Left lobe of liver (tissue), 2 donors: Measurements from ENCODE around the gene MDM2. TPM values are rescaled to one million over a fixed set of nuclear protein-coding genes. Genes with fewer than 3 reads are reported as not detected.

Experiments used
- ATAC-seq: fragments of 200-7000 bp; cut with Tn5 transposase; one replicate; pipeline ENCODE4 v1.9.1; 2020; ENCODE audit warnings: mild to moderate bottlenecking, moderate library complexity
- DNase-seq: peaks from one replicate; pipeline ENCODE4 v3.0.0-alpha.2; 2020; ENCODE audit warnings: low spot score
- total RNA-seq: library from RNA; stranded (reverse); gene quantifications from one replicate; pipeline ENCODE4 v1.2.1, GENCODE V29; 2021
- donor health status: DM: no; HTN: no; CAD: no; lungs with moderate emphysema.
- donor health status: DM: no; HTN: yes; CAD: no.

Gene MDM2
- total RNA-seq, 1 donor from 2014 or later: 49.2 TPM

DNA sequence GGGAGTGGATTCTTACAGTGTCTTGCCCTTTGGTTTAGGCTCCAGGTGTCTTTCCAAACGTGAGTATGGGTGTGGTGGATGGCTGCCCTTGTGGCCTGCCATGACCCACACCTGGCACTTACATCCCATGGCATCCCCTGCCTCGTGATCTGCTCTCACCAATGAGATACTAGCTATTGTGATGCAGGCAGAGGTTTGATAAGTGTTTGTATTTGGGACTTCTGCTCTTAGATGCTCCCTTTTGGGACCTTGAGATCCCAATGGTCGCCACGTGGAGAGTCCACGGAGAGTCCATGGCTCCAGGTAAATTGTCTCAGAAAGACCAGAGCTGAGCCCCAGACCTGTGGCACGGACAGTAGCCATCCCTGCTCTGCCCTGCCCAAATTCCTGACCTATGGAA, 62.5 kb downstream of the MDM2 start:
- no peak for DNase-seq
- ATAC-seq: no peak

DNA sequence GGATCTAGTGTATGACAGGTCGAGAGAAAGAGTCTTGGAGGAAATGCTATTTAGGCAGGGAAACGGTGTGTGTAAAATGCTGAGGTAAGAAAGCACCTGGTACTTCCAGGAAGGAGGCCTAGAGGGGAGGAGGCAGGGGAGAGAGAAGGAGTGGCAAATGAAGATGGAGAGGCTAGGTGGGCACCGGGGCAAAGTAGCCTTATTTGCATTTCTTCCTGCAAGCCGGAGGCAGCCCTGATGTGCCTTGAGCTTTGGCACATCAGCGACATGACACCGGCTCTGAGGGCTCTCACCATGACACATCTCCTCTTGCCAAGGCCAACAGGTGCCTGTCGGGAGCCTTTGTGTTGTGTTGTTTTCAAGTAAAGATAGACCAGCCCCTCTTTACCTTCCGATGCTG, 63.4 kb downstream of the MDM2 start:
- ATAC-seq: no peak

DNA sequence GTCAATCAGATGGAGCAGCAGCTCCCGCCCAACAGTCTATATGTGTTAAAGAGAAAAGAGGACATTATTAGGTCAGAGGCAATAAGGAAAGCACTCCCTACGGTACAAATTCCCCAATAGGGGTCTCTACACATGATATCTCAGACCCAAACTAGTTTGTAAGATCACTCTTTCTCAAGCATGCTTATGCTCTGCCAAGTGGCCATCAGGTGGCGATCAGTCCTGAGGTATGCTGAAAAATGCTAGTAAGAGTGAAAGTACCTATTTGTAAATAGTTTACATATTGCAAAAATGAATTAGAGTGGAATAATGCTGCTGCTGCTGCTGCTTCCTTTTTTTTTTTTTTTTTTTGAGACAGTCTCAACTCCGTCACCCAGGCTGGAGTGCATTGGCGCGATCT, 63.9 kb downstream of the MDM2 start:
- ATAC-seq (no peak), DNase-seq (no peak)

More for the DNA sequence above, 63.4 kb downstream of the MDM2 start:
- DNase-seq: no peak

DNA sequence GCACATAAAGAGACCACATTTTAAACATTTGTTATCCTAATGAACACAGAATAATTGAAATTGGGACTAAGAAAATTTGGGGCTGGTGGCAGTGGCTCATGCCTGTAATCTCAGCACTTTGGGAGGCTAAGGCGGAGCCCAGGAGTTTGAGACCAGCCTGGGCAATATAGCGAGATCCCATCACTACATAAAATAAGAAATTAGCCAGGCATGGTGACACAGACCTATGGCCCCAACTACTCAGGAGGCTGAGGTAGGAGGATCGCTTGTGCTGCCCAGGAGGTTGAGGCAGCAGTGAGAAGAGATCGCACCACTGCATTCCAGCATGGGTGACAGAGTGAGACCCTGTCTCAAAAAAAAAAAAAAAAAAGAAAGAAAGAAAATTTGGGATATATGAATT, 65.3 kb downstream of the MDM2 start:
- DNase-seq: no peak
- no peak for ATAC-seq

DNA sequence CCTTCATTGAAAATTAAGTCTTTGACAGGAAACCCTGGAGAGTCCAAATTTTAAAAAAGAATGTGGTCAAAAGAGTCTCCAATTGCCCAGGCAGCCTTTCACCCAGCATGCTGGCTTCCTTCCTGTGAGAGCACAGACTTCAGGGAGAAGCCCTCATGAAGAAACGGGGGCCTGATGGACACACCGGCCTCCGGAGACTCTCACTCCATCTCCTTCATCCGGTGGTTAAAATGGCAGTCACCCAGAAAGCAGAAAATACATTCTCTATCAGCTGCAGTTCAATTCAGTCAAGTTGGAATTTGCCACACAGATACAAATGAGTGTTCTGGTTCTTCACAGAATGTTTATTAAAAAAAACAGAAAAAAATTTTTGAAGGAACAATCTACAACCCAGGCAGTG, 68.5 kb downstream of the MDM2 start:
- ATAC-seq: no peak
- no peak for DNase-seq

DNA sequence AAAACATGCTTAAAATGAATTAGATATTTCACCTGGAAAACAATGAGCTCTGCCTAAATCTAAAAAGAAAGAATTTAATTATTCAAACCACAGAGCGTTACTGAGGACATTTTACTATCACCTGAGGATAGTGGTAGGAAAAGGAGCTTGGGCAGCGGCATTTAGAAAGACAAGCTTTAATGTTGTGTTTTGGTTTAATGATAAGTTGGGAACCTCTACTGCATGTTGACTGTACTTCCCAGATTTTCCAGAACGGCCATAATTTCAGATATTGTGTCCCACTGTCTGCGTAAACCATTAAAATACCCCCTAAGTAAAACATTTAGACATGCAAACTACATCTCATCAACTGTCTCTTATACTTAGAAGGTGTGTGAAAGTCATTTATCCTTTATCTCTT, 69.6 kb downstream of the MDM2 start:
- no peak for ATAC-seq
- no peak for DNase-seq

DNA sequence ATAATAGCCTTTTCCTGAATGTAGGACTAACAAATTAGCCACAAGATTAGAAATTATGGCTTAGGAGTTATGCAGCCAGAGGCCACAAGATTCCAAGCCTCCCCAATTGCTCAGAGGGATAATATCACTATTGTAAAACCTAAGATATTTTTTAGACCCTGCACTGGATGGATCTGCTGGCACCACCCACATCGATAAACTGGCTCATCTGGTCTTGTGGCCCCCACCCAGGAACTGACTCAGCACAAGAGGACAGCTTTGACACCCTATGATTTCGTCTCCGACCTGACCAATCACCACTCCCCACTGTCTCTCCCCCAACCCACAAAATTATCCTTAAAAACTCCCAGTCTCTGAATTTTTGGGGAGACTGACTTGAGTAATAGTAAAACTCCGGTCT, 70.3 kb downstream of the MDM2 start:
- DNase-seq (no peak), ATAC-seq (no peak)

DNA sequence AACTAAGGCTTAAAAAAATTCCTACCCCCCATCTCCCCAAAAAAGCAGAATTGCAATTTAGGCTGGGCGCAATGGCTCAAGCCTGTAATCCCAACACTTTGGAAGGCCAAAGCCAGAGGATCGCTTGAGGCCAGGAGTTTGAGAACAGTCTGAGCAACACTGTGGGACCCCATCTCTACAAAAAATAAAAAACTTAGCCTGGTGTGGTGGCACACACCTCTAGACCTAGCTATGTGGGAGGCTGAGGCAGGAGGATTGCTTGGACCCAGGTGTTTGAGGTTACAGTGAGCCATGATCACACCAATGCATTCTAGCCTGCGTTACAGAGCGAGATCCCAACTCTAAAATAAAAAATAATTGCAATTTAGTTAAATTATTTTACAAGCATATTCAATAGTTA, 70.9 kb downstream of the MDM2 start:
- ATAC-seq (no peak), DNase-seq (no peak)

DNA sequence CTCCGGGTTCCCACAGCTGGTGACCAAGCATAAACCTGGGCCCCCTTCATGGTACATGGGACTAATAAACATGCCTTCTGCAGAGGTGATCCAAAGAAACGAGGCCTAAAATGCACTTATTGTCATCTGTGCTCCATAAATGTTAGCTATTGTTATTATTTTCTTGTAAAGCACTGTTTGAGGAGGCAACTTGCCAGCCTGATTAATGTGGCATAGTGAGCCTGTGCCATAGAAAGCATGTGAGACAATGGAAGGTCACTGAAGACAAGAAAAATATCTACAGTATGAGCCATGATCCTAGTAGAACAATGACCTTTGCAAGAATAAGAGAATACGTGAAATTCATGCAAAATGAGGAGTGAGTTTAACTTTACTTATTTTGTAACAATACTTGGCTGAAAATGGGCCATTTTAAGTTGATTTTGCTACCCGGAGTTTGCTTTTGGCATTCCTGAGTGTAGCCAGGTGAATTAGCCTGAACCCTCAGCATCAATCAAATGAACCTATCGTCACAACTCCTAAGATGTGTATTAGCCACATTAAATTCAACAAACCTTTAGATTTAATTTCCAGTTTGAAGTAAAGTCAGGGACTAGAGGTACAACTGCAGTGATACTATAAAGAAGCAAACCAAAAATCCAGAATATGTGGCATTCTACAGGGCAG, 72.8 kb downstream of the MDM2 start:
- DNase-seq: no peak
- no peak for ATAC-seq

DNA sequence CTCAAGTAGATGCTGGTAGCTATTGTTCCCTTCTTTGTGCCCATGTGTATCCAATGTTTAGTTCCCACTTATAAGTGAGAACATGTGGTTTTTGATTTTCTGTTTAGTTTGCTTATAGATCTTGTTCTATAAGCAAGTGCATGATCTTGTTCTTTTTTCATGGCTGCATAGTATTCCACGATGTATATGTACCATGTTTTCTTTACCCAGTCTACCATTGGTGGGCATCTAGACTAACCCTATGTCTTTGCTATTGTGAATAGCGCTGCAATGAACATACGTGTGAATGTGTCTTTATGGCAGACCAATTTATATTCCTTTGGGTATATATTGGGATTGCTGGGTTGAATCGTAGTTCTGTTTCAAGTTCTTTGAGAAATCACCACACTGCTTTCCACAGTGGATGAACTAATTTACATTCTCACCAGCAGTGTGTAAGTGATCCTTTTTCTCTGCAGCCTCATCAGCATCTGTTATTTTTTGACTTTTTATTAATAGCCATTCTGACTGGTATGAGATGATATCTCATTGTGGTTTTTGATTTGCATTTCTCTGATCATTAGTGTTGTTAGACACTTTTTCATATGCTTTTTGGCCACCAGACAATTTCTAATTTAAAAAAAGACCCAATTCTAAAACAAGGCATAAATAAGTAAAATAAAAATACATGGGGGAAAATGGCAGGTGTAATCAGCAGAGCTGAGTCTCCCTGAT, 74.4 kb downstream of the MDM2 start:
- DNase-seq: no peak
- no peak for ATAC-seq

DNA sequence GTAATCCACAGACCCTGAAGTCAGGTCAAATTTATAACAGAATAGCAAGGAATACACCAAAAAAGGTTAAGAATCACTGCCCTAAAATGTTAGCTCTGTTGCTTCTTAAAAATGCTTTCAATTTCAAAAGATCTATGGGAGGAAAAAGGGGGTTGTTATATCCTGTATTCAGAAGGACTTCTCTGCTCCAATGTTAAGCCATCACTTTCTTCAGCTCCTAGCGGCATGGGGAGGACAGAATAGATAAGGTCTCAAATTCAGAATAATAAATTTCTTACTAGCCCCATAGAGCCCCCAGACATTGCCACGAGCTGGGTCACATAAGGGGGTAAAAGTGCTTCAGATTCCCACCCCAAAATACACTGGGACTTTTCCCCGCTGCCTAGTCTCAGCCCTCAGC, 75.2 kb downstream of the MDM2 start:
- DNase-seq (no peak), ATAC-seq (no peak)

DNA sequence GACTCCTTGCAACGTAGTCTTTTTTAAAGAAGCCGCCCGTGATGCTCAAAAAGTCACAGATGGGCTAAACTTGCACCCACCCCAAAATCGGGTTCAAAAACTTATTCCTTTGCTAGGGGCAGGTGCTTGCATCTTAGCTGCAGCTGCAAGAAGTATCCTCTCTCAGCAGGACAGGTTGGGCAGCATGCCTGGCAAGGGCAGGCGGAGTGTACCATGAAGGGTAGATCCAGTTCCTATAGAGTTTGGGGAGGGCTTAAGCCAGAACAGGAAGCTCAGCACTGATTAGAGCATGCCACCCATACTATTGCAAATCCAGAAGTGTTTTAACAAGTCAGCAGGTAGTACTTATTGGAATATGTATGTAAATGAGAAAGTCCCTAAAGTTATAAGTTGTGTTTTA, 76.3 kb downstream of the MDM2 start:
- ATAC-seq (no peak), DNase-seq (no peak)

DNA sequence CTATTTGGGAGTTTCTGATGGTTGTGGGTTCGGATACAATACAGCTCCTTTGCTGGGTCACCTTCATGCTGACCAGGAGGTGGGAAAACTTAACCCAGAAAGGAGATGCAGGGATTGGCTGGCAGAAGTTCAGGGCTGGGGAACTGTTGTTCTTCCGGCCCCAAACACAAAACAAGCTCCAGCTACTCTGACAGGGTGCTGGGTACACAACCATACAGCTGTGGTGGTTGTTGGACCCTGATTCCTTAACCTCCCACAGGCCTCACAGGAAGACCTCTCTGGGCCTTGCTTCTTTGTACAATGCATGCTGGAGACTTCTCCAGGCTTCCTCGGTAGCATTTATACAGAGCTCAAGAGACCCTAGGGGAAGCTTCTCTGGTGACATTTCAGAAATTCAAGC, 77.4 kb downstream of the MDM2 start:
- DNase-seq (no peak), ATAC-seq (no peak)

DNA sequence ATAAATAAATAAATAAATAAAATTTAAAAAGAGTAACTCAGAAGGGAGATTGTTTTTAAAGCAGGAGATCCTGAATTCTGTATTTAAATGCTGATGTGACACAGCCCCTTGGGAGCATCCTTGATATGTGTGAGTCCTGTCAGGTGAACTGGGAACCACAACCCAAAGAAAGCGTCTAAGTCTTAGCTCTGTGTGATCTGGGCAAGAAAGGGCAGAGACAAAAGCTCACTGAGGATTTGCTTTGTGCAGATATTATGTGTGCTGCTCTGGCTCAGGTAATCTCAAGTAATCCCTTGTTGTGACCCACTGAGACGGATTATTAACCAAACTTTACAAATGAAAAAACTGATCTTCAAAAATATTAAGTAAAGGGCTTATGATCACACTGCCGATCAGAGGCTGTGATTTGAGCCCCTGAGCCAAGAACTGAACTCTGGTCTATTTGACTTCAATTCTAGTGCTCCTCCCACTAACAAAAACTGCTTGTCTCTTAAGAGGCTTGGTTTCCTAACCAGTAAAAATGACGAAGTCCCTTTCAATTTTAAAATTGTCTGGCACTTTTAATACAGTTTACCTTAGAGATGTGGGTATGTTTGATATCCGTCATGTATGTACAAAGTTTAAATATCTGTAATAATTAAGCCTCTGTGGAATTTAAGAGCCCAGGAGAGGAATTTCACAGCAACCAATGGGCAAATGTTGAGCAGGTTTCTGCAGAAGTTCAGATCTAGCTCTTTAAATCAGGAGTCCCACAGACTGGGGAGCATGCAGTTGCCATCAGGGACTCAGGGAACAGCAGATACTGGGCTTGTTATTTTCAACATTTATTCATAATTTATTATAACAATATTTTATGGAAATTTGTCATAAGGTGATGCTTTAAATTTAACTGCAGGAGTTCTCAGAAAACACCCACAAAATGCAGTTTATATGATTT, 78.9 kb downstream of the MDM2 start:
- peak; percentile 85 for ATAC-seq
- no peak for DNase-seq

DNA sequence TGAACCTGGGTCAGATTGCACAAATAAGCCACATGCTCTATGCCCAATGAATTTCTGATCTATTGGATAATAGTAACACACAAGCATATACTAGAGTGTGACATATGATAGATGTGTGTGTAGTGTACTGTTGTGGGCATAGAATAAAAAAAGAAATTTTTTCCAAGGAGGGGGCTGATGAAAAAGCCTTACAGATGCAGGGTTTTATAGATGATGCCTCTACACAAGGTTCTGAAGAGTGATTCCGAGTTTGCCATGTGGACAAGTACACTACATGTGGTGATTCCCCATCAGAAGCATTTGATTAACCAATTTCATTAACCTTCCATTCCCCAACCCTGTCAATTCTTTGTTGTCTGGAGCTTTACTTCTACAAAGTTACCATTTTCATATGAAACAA, 79.7 kb downstream of the MDM2 start:
- ATAC-seq: no peak
- DNase-seq: no peak

DNA sequence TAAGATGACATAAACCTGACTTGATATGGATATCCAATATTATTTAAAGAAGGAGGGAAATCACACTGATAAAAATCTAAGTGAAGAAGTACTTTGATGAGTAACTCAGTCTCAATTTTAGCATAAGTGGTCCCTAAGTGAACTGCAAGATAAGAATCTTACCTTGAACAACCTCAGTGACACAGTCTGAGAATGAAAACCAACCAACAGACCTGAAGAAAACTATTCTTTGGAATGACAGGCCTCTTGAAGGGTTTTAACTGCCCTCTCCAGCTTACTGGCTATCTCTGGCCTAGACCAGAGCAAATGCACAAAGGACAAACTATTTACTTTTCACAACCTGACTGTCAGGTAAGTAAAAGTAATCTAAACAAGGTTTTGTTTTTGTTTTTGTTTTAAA, 80.3 kb downstream of the MDM2 start:
- DNase-seq (no peak), ATAC-seq (no peak)

DNA sequence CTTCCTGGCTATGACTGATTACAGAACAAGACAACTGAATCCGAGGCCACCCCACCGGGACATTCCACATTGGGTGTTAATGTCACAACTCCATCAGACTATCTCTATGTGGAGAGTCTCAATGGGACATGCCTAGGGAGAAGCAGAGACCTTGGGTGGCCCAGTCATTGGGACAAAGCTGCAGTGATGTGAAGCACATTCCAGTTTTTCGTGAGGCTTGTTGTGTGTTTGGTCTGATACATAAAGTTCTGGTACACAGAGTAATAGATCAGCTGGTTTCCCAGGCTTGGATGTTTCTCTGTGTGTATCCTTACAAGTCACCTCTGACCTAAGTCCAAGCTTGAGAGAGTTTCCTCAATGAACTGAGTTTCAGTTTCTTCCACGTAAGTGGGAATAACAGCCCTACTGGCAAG, 82.7 kb downstream of the MDM2 start:
- ATAC-seq (no peak), DNase-seq (no peak)

DNA sequence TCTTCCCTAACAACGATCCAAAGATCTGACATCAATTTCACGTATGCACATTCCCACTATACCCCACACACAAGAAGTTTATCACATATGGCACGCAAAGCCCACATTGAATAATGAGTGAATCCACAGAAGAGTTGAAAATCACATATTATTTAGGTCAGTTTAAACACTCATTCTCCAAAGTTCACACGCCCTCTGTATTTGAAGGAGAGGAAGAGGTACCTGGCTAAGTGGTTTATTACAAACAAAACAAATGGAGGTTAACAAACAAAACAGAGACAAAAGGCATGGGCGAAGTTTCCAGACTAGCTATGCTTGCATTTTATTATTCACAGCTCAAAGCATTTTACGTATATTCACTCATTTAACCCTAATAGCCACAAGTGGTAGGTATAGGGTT, 83.2 kb downstream of the MDM2 start:
- no peak for ATAC-seq

DNA sequence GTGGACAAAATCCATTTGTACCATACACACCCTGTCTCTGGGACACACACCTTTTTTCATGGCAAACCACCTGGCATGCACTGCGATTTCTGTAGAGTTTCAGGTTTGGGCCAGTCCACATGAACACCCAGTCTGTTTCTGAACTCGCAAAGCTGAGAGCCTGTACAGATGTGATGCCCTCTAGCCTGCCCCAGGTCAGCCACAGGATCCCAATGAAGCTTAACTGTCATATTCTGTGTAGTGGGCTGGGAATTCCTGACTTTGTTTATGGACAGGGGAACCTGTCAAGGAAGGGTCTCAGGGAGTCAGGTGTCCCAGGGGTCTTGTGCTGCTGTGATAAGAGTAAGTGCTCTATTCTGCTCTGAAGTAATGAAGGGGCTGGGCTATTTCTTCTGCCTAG, 85.2 kb downstream of the MDM2 start:
- DNase-seq: no peak
- ATAC-seq: no peak

More for the DNA sequence above, 83.2 kb downstream of the MDM2 start:
- no peak for DNase-seq

DNA sequence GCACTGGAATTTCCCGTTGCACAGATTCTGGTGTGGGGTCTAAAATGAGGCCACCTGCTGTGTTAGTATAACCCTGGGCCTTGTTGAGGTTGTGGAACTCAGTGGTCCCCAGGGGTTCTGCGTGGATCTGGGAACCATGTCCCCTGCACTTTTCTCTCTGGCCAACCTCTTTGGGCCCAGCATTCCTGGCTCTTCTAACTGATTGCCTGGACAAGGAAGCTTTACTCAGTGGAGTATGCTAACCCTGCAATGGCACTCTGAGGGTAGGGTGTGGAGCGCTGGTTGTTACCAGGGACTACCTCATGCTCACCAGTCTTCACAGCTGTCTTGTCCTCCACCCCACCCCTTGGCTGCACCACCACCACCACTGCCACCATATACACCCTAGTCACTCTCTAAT, 85.8 kb downstream of the MDM2 start:
- DNase-seq (no peak), ATAC-seq (no peak)

DNA sequence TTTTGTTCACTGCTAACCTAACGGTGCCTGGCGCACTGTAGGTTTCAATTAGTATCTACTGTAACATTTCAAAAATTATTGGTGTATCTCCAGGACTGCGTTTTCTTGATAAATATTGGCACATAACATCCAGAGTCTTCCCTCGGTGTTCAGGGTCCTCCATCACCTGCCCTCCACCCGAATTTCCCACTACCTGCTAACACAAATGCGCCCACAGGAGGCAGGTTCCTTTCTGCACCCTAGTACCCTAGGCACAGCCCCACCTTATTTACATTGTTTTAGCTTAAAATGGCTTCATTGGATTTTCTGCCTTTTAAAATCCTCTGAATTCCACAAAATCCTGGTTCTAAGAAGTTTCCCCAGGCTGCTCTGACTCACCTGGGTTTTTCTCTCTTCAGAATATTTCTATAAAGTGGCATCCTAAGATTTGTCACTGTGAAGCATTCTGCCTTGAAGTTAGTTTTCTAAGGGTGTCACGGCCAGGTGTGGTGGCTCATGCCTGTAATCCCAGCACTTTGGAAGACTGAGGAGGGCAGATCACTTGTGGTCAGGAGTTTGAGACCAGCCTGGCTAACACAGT, 86.4 kb downstream of the MDM2 start:
- DNase-seq (no peak), ATAC-seq (no peak)
